Liver (tissue), 9 donors: ENCODE data around the gene PTGIS. TPM values are rescaled to one million over a fixed set of nuclear protein-coding genes. Genes with fewer than 3 reads are reported as not detected.

Experiments used
- DNase-seq: peaks from one replicate; pipeline ENCODE4 v3.0.0-alpha.2; 2017; ENCODE audit warnings: low spot score
- H3K27ac ChIP-seq, 2 donors: one replicate each; pipeline ENCODE4 v1.7.0; 2013; ENCODE audit warnings: inconsistent platforms in 2 of 2, low read length in 2 of 2, control low read depth in 1 of 2, low read depth in 1 of 2, mild to moderate bottlenecking in 1 of 2
- H3K27me3 ChIP-seq, 4 donors: one replicate each; pipeline versions ENCODE4 v1.6.1 to v1.7.0; 2013; ENCODE audit warnings: low read length in 3 of 4, inconsistent platforms in 1 of 4, mild to moderate bottlenecking in 1 of 4, moderate library complexity in 1 of 4; ENCODE audit not compliant: control insufficient read depth in 4 of 4, insufficient read depth in 4 of 4
- H3K36me3 ChIP-seq, 4 donors: one replicate each; pipeline versions ENCODE4 v1.6.1 to v1.7.0; 2013; ENCODE audit warnings: low read length in 3 of 4, mild to moderate bottlenecking in 3 of 4, low read depth in 1 of 4, moderate library complexity in 1 of 4; ENCODE audit not compliant: control insufficient read depth in 4 of 4, insufficient read depth in 3 of 4
- H3K4me1 ChIP-seq, 4 donors: one replicate each; pipeline versions ENCODE4 v1.6.1 to v1.7.0; 2013; ENCODE audit warnings: low read length in 3 of 4, mild to moderate bottlenecking in 3 of 4, moderate library complexity in 1 of 4; ENCODE audit not compliant: control insufficient read depth in 4 of 4, insufficient read depth in 4 of 4
- H3K4me3 ChIP-seq, 3 donors: one replicate each; pipeline versions ENCODE4 v1.6.1 to v1.7.0; 2013; ENCODE audit warnings: low read length in 3 of 3, control low read depth in 1 of 3, low read depth in 1 of 3, mild to moderate bottlenecking in 1 of 3
- H3K9ac ChIP-seq, 2 donors: one replicate each; pipeline ENCODE4 v1.7.0; 2013; ENCODE audit warnings: low read length in 2 of 2, mild to moderate bottlenecking in 2 of 2, moderate library complexity in 2 of 2, control low read depth in 1 of 2, low read depth in 1 of 2
- H3K9me3 ChIP-seq, 4 donors: one replicate each; pipeline versions ENCODE4 v1.6.1 to v1.7.0; 2013; ENCODE audit warnings: low read length in 3 of 4; ENCODE audit not compliant: control insufficient read depth in 4 of 4
- FOXA1 ChIP-seq: IDR thresholded peaks from 2 replicates; pipeline ENCODE4 v1.6.1; 2016; ENCODE audit warnings: antibody characterized with exemption
- FOXA2 ChIP-seq: IDR thresholded peaks from 2 replicates; pipeline ENCODE4 v1.6.1; 2016; ENCODE audit warnings: antibody characterized with exemption
- GABPA ChIP-seq, 2 donors: IDR thresholded peaks in 1 of 2; conservative IDR thresholded peaks in 1 of 2; 2 replicates each; pipeline ENCODE4 v1.6.1; 2016; ENCODE audit warnings: antibody characterized with exemption in 2 of 2, mild to moderate bottlenecking in 1 of 2, moderate library complexity in 1 of 2
- HNF4A ChIP-seq, 2 donors: conservative IDR thresholded peaks; 2 replicates each; pipeline ENCODE4 v1.6.1; 2016; ENCODE audit warnings: antibody characterized with exemption in 2 of 2, mild to moderate bottlenecking in 2 of 2
- NR2F2 ChIP-seq: IDR thresholded peaks from 2 replicates; pipeline ENCODE4 v1.6.1; 2016; ENCODE audit warnings: antibody characterized with exemption
- RAD21 ChIP-seq, 2 donors: IDR thresholded peaks; 2 replicates each; pipeline ENCODE4 v1.6.1; 2016; ENCODE audit warnings: antibody characterized with exemption in 2 of 2, mild to moderate bottlenecking in 2 of 2
- REST ChIP-seq: IDR thresholded peaks from 2 replicates; pipeline ENCODE4 v1.6.1; 2016; ENCODE audit warnings: antibody characterized with exemption, mild to moderate bottlenecking
- SP1 ChIP-seq: IDR thresholded peaks from 2 replicates; pipeline ENCODE4 v1.6.1; 2018; ENCODE audit warnings: antibody characterized with exemption, mild to moderate bottlenecking
- TAF1 ChIP-seq: conservative IDR thresholded peaks from 2 replicates; pipeline ENCODE4 v1.6.1; 2016; ENCODE audit warnings: antibody characterized with exemption, mild to moderate bottlenecking
- YY1 ChIP-seq: IDR thresholded peaks from 2 replicates; pipeline ENCODE4 v1.6.1; 2016; ENCODE audit warnings: antibody characterized with exemption, mild to moderate bottlenecking
- ZBTB33 ChIP-seq: IDR thresholded peaks from 2 replicates; pipeline ENCODE4 v1.6.1; 2016; ENCODE audit warnings: antibody characterized with exemption
- WGBS: extraction: QIAGEN DNeasy Blood & Tissue Kit; methylation state at CpG from one replicate; pipeline ENCODE4 v1.1.7; 2013; 5-methylcytosine and 5-hydroxymethylcytosine counted together
- polyA plus RNA-seq, 2 donors: library from polyadenylated mRNA; stranded (reverse) in 1 of 2; unstranded in 1 of 2; fragments of 200-250 nt in 1 of 2; fragments of >200 nt in 1 of 2; fragmentation: Nextera tagmentation in 1 of 2; extraction: Ambion mirVana in 1 of 2; gene quantifications; one replicate each; pipeline versions ENCODE4 v1.2.1 to v1.2.3, GENCODE V29; 2013 to 2015
- total RNA-seq, 2 donors: library from RNA; depleted of rRNA; stranded (reverse); fragments of >200 nt; gene quantifications; one replicate each; pipeline ENCODE4 v1.2.3, GENCODE V29; 2014
- TF ChIP-seq, protein P1 (sequence below): fragments of 150-350 bp; IDR thresholded peaks from 2 replicates; pipeline ENCODE4 v1.5.1; 2017; ENCODE audit warnings: improper control_type of control experiment, low read depth, low read length; ENCODE audit not compliant: missing input control
- donor health status: healthy.
- donor health status: healthy.
- donor health status: healthy.
- donor health status: healthy.
- donor health status: healthy.

PTGIS gene
- total and polyA plus RNA-seq, 4 donors, result 2.2 to 6.3 (median 3.8) TPM

DNA sequence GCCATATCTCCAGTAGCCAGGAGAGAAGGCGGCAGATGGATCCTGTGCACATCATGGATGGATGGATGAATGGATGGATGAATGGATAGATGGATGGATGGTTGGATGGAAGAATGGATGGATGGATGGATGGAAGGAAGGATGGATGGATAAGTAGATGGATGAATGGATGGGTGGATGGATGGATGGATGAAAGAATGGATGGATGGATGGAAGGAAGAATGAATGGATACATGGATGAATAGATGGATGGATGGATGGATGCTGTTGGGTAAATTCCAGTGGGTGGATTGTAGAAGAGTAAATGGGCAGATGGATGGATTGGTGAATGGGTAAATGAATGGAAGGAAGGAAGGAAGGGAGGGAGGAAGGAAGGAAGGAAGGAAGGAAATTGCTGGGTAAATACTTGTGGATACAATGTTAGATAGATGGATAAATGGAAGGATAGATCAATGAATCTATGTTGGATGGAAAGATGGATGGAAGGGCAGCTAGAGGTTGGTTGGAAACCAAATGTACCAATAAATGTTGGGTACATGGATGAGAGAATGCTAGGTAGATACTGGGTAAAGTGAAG lies 19.5 kb downstream of the PTGIS start:
- Histone ChIP-seq H3K27ac (no peak overlapping the region), H3K4me1 (peaks cover 0 to 5% (median 0%) of the 10 kb centered on the region in 4 donors), H3K9ac (no peak overlapping the region), H3K27me3 (no peaks in the 10 kb centered on the region), H3K9me3 (peaks cover 0 to 2% (median 0%) of the 10 kb centered on the region in 4 donors), H3K36me3 (no peaks in the 10 kb centered on the region), H3K4me3 (no peak overlapping the region)
- DNase-seq, result no peak
- TF ChIP-seq ZBTB33 (no peak), SP1 (no peak), TAF1 (no peak), FOXA1 (no peak), RAD21 (IDR thresholded peaks at IDR 0.05) (no peak), REST (no peak), YY1 (no peak)
- TF ChIP-seq, protein P1, sequence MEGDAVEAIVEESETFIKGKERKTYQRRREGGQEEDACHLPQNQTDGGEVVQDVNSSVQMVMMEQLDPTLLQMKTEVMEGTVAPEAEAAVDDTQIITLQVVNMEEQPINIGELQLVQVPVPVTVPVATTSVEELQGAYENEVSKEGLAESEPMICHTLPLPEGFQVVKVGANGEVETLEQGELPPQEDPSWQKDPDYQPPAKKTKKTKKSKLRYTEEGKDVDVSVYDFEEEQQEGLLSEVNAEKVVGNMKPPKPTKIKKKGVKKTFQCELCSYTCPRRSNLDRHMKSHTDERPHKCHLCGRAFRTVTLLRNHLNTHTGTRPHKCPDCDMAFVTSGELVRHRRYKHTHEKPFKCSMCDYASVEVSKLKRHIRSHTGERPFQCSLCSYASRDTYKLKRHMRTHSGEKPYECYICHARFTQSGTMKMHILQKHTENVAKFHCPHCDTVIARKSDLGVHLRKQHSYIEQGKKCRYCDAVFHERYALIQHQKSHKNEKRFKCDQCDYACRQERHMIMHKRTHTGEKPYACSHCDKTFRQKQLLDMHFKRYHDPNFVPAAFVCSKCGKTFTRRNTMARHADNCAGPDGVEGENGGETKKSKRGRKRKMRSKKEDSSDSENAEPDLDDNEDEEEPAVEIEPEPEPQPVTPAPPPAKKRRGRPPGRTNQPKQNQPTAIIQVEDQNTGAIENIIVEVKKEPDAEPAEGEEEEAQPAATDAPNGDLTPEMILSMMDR, result no peak
- WGBS, result 96% methylated on average over 1 of the region's 1 CpG

- Histone ChIP-seq H3K4me3 (no peak overlapping the region), H3K4me1 (peaks cover 0 to 2% (median 0%) of the 10 kb centered on the region in 4 donors), H3K9me3 (peaks cover 0 to 2% (median 0%) of the 10 kb centered on the region in 4 donors), H3K36me3 (no peaks in the 10 kb centered on the region), H3K9ac (no peak overlapping the region), H3K27me3 (no peaks in the 10 kb centered on the region), H3K27ac (no peak overlapping the region)
- TF ChIP-seq FOXA1 (no peak), GABPA (IDR thresholded peaks at IDR 0.05 in 1 of 2, conservative IDR thresholded peaks at IDR 0.05 in 1 of 2) (no peak), FOXA2 (no peak), HNF4A (conservative IDR thresholded peaks at IDR 0.05) (no peak), NR2F2 (no peak)
- no peak for DNase-seq
- 99% methylated on average over 2 of the region's 2 CpGs for WGBS
Observed at GRCh38 chr20:49545572-49545971, 22.4 kb downstream of the PTGIS start.
